ENCODE data around the gene TTC7B. TPM values are rescaled to one million over a fixed set of nuclear protein-coding genes. Genes with fewer than 3 reads are reported as not detected.

Gene TTC7B
- polyA plus RNA-seq, 1 donor (not counting 4 experiments of a cell fraction or from before 2014, with no cell fraction given) = 21.4 TPM

GRCh38 chr14:90547968-90548367 lies 268.3 kb downstream of the TTC7B start:
- H3K36me3 ChIP-seq (ENCODE audit: control insufficient read depth in 2 of 2, extremely low read depth in 1 of 2, insufficient read depth in 2 of 2, low read length in 2 of 2) = no peaks in the 10 kb centered on the region
- H3K9ac ChIP-seq (ENCODE audit: control insufficient read depth, extremely low read depth, insufficient read depth, low read length) = no peak overlapping the region
- H4K20me1 ChIP-seq (ENCODE audit: control insufficient read depth, extremely low read depth, insufficient read depth, low read length) = peaks cover 3% of the 10 kb centered on the region
- FAIRE-seq (no peak), DNase-seq (ENCODE audit: low read depth, low spot score) (no peak)
- H2AFZ ChIP-seq (ENCODE audit: control insufficient read depth, low read length) = no peak overlapping the region
- no peak overlapping the region for H3K4me3 ChIP-seq (ENCODE audit: control insufficient read depth in 2 of 3, extremely low read depth in 1 of 3, insufficient read depth in 2 of 3, low read depth in 1 of 3, low read length in 3 of 3)
- H3K27me3 ChIP-seq (ENCODE audit: control insufficient read depth, extremely low read depth, insufficient read depth, low read length) = no peaks in the 10 kb centered on the region
- H3K79me2 ChIP-seq (ENCODE audit: control insufficient read depth, insufficient read depth, low read length) = no peaks in the 10 kb centered on the region
- H3K4me1 ChIP-seq (ENCODE audit: control insufficient read depth, extremely low read depth, insufficient read depth, low read length) = no peaks in the 10 kb centered on the region
- no peaks in the 10 kb centered on the region for H3K9me3 ChIP-seq (ENCODE audit: control insufficient read depth, low read depth, low read length)
- H3K9me1 ChIP-seq (ENCODE audit: control insufficient read depth, extremely low read depth, insufficient read depth, low read length) = peaks cover 2% of the 10 kb centered on the region
- H3K27ac ChIP-seq (ENCODE audit: control insufficient read depth, insufficient read depth, low read length) = no peak overlapping the region
- TF ChIP-seq CTCF (optimal IDR thresholded peaks at IDR 0.05 in 1 of 3, IDR thresholded peaks at IDR 0.05 in 1 of 3, conservative IDR thresholded peaks at IDR 0.05 in 1 of 3; ENCODE audit: extremely low read depth in 1 of 3, insufficient read depth in 2 of 3, low read length in 3 of 3) (no peak), EZH2 (IDR thresholded peaks at IDR 0.05; ENCODE audit: low read length) (no peak)
- no peak overlapping the region for H3K4me2 ChIP-seq (ENCODE audit: control insufficient read depth, extremely low read depth, insufficient read depth, low read depth, low read length)
- dilution Hi-C loops (cut with MboI; ENCODE audit: extremely low pct_ligation_motif_present, low sequenced_read_pairs) = no loop called here

GRCh38 chr14:90547250-90547649 lies 269.0 kb downstream of the TTC7B start:
- no peaks in the 10 kb centered on the region for H3K36me3 ChIP-seq (ENCODE audit: control insufficient read depth in 2 of 2, extremely low read depth in 1 of 2, insufficient read depth in 2 of 2, low read length in 2 of 2)
- TF ChIP-seq CTCF (optimal IDR thresholded peaks at IDR 0.05 in 1 of 3, IDR thresholded peaks at IDR 0.05 in 1 of 3, conservative IDR thresholded peaks at IDR 0.05 in 1 of 3; ENCODE audit: extremely low read depth in 1 of 3, insufficient read depth in 2 of 3, low read length in 3 of 3) = no peak
- no peak for TF ChIP-seq EZH2 (IDR thresholded peaks at IDR 0.05; ENCODE audit: low read length)
- H3K4me3 ChIP-seq (ENCODE audit: control insufficient read depth in 2 of 3, extremely low read depth in 1 of 3, insufficient read depth in 2 of 3, low read depth in 1 of 3, low read length in 3 of 3) = no peak overlapping the region
- H3K9me1 ChIP-seq (ENCODE audit: control insufficient read depth, extremely low read depth, insufficient read depth, low read length) = peaks cover 2% of the 10 kb centered on the region
- FAIRE-seq = no peak
- no peak overlapping the region for H3K9ac ChIP-seq (ENCODE audit: control insufficient read depth, extremely low read depth, insufficient read depth, low read length)
- no peak overlapping the region for H3K4me2 ChIP-seq (ENCODE audit: control insufficient read depth, extremely low read depth, insufficient read depth, low read depth, low read length)
- no peaks in the 10 kb centered on the region for H3K27me3 ChIP-seq (ENCODE audit: control insufficient read depth, extremely low read depth, insufficient read depth, low read length)
- no peak overlapping the region for H2AFZ ChIP-seq (ENCODE audit: control insufficient read depth, low read length)
- no peaks in the 10 kb centered on the region for H3K79me2 ChIP-seq (ENCODE audit: control insufficient read depth, insufficient read depth, low read length)
- dilution Hi-C loops (cut with MboI; ENCODE audit: extremely low pct_ligation_motif_present, low sequenced_read_pairs) = no loop called here
- no peaks in the 10 kb centered on the region for H3K4me1 ChIP-seq (ENCODE audit: control insufficient read depth, extremely low read depth, insufficient read depth, low read length)
- no peak for DNase-seq (ENCODE audit: low read depth, low spot score)
- H3K27ac ChIP-seq (ENCODE audit: control insufficient read depth, insufficient read depth, low read length) = no peak overlapping the region
- peaks cover 3% of the 10 kb centered on the region for H4K20me1 ChIP-seq (ENCODE audit: control insufficient read depth, extremely low read depth, insufficient read depth, low read length)
- no peaks in the 10 kb centered on the region for H3K9me3 ChIP-seq (ENCODE audit: control insufficient read depth, low read depth, low read length)

All from keratinocyte (primary cell).